Measurements from ENCODE around the gene DNMT3L. TPM values are rescaled to one million over a fixed set of nuclear protein-coding genes. Genes with fewer than 3 reads are reported as not detected.
"Not testable (repeated sequence)": the region's sequence is repeated elsewhere in the genome, so short reads cannot be mapped to it uniquely, and the experiment has no call there.

The DNMT3L gene
- polyA plus RNA-seq, 3 donors = not detected

GRCh38 chr21:44285138-44285992 lies 23.7 kb upstream of the DNMT3L start, which contains the start of gene AIRE:
Gene AIRE, plus strand, starts transcription at chr21:44285876. Its CDS starts 131 bp downstream, at chr21:44286007.
- WGBS, 3 donors = 27 to 45% (median 35%) methylated on average over 48 to 56 of the region's 56 CpGs
- no peak within 1 kb of the TSS for H3K27ac ChIP-seq (ENCODE audit: low read depth, low read length)

GRCh38 chr21:44283948-44284347 lies 22.3 kb upstream of the DNMT3L start:
- 48 to 72% (median 56%) methylated on average over 11 of the region's 11 CpGs for WGBS, 3 donors

GRCh38 chr21:44283211-44283785 lies 21.6 kb upstream of the DNMT3L start:
- H3K27ac ChIP-seq (ENCODE audit: low read depth, low read length) = not testable (repeated sequence)
- 60 to 72% (median 68%) methylated on average over 11 of the region's 11 CpGs for WGBS, 3 donors

More at GRCh38 chr21:44283948-44284347, 22.3 kb upstream of the DNMT3L start:
- no peak overlapping the region for H3K27ac ChIP-seq (ENCODE audit: low read depth, low read length)

GRCh38 chr21:44282370-44282769 lies 20.7 kb upstream of the DNMT3L start:
- WGBS, 3 donors = 85 to 90% (median 87%) methylated on average over 9 of the region's 9 CpGs
- no peak overlapping the region for H3K27ac ChIP-seq (ENCODE audit: low read depth, low read length)

- 89 to 98% (median 95%) methylated on average over 9 of the region's 9 CpGs for WGBS, 3 donors
These were observed 20.1 kb upstream of the DNMT3L start for GRCh38 chr21:44281801-44282200.

GRCh38 chr21:44279354-44280260 lies 17.9 kb upstream of the DNMT3L start:
- H3K27ac ChIP-seq (ENCODE audit: low read depth, low read length) = no peak overlapping the region
- 82 to 89% (median 87%) methylated on average over 19 of the region's 19 CpGs for WGBS, 3 donors

More at GRCh38 chr21:44281801-44282200, 20.1 kb upstream of the DNMT3L start:
- no peak overlapping the region for H3K27ac ChIP-seq (ENCODE audit: low read depth, low read length)

GRCh38 chr21:44275041-44275440 lies 13.3 kb upstream of the DNMT3L start:
- H3K27ac ChIP-seq (ENCODE audit: low read depth, low read length) = no peak overlapping the region
- WGBS, 3 donors = 67 to 83% (median 81%) methylated on average over 5 of the region's 5 CpGs

- 77 to 86% (median 86%) methylated on average over 7 of the region's 7 CpGs for WGBS, 3 donors
- H3K27ac ChIP-seq (ENCODE audit: low read depth, low read length) = no peak overlapping the region
These were observed 11.3 kb upstream of the DNMT3L start for GRCh38 chr21:44273046-44273445.

- H3K27ac ChIP-seq (ENCODE audit: low read depth, low read length) = no peak overlapping the region
- 85 to 88% (median 86%) methylated on average over 15 to 18 of the region's 18 CpGs for WGBS, 3 donors
These were observed 10.7 kb upstream of the DNMT3L start for GRCh38 chr21:44272284-44272858.

GRCh38 chr21:44271558-44272283 lies 10.0 kb upstream of the DNMT3L start:
- WGBS, 3 donors = 76 to 88% (median 88%) methylated on average over 18 of the region's 18 CpGs
- H3K27ac ChIP-seq (ENCODE audit: low read depth, low read length) = no peak overlapping the region

GRCh38 chr21:44269090-44269489 lies 7.4 kb upstream of the DNMT3L start:
- WGBS, 3 donors = 72 to 88% (median 80%) methylated on average over 8 of the region's 8 CpGs
- H3K27ac ChIP-seq (ENCODE audit: low read depth, low read length) = no peak overlapping the region

GRCh38 chr21:44267655-44268142 lies 6.0 kb upstream of the DNMT3L start:
- H3K27ac ChIP-seq (ENCODE audit: low read depth, low read length) = no peak overlapping the region
- WGBS, 3 donors = 66 to 74% (median 69%) methylated on average over 19 of the region's 19 CpGs

GRCh38 chr21:44265734-44266270 lies 4.1 kb upstream of the DNMT3L start:
- no peak overlapping the region for H3K27ac ChIP-seq (ENCODE audit: low read depth, low read length)
- WGBS, 3 donors = 81 to 93% (median 89%) methylated on average over 17 of the region's 17 CpGs

- whole genome bisulfite sequencing, 3 donors = 86 to 92% (median 87%) methylated on average over 3 to 4 of the region's 4 CpGs
- no peak overlapping the region for H3K27ac ChIP-seq (ENCODE audit: low read depth, low read length)
These were observed 2.1 kb upstream of the DNMT3L start for GRCh38 chr21:44263768-44264167.

GRCh38 chr21:44263221-44263760 lies 1.6 kb upstream of the DNMT3L start:
- 38 to 77% (median 75%) methylated on average over 16 to 18 of the region's 18 CpGs for WGBS, 3 donors

GRCh38 chr21:44262338-44263056 lies 800 bp upstream of the DNMT3L start:
- 74 to 83% (median 83%) methylated on average over 10 to 12 of the region's 12 CpGs for WGBS, 3 donors
- H3K27ac ChIP-seq (ENCODE audit: low read depth, low read length) = no peak overlapping the region

More at GRCh38 chr21:44263221-44263760, 1.6 kb upstream of the DNMT3L start:
- no peak overlapping the region for H3K27ac ChIP-seq (ENCODE audit: low read depth, low read length)

Measured in adipose tissue (tissue), 3 donors.